Esophagus squamous epithelium (tissue), 5 donors: ENCODE data around the gene PIAS2. TPM values are rescaled to one million over a fixed set of nuclear protein-coding genes. Genes with fewer than 3 reads are reported as not detected.
"Not testable (repeated sequence)": the region's sequence is repeated elsewhere in the genome, so short reads cannot be mapped to it uniquely, and the experiment has no call there.

Experiments
- DNase-seq: peaks from one replicate; lab custom pipeline; 2025; lab: John Stamatoyannopoulos, UW
- H3K27ac ChIP-seq, 4 donors: fragments of 200-600 bp; sonication (generic); one replicate each; pipeline ENCODE4 v1.5.1; 2016 to 2019; ENCODE audit warnings: mild to moderate bottlenecking in 1 of 4
- H3K27me3 ChIP-seq, 4 donors: fragments of 200-600 bp; sonication (generic); 1 replicate in 3 of 4; 2 replicates in 1 of 4; pipeline versions ENCODE4 v1.5.1 to v1.6.0; 2017 to 2021; ENCODE audit warnings: antibody characterized with exemption in 1 of 4
- H3K36me3 ChIP-seq, 3 donors: fragments of 200-600 bp; sonication (generic); one replicate each; pipeline ENCODE4 v1.5.1; 2016 to 2019
- H3K4me1 ChIP-seq, 3 donors: fragments of 200-600 bp; sonication (generic); one replicate each; pipeline ENCODE4 v1.5.1; 2017 to 2019
- H3K4me3 ChIP-seq, 4 donors: fragments of 200-600 bp; sonication (generic); 1 replicate in 3 of 4; 2 replicates in 1 of 4; pipeline ENCODE4 v1.5.1; 2016 to 2019; ENCODE audit warnings: mild to moderate bottlenecking in 2 of 4, moderate library complexity in 1 of 4
- H3K9me3 ChIP-seq, 3 donors: fragments of 200-600 bp; sonication (generic); one replicate each; pipeline ENCODE4 v1.5.1; 2016 to 2019
- CTCF ChIP-seq, 6 experiments: fragments of 450-650 bp in 4 of 6; fragments of 200-600 bp in 2 of 6; sonication (generic) in 2 of 6; IDR thresholded peaks; one replicate each; pipeline ENCODE4 v1.5.1; 2016 to 2019; ENCODE audit warnings: antibody characterized with exemption in 6 of 6, mild to moderate bottlenecking in 4 of 6, moderate library complexity in 4 of 6
- POLR2A ChIP-seq, 4 donors: fragments of 450-650 bp; IDR thresholded peaks; one replicate each; pipeline ENCODE4 v1.6.1; 2017; ENCODE audit warnings: antibody characterized with exemption in 4 of 4, mild to moderate bottlenecking in 4 of 4, moderate library complexity in 3 of 4
- WGBS, 2 donors: methylation state at CpG; one replicate each; pipeline ENCODE4 v1.1.5; 2018; 5-methylcytosine and 5-hydroxymethylcytosine counted together
- intact Hi-C: fragments of 100-400 bp; cut with DNase I; formaldehyde crosslinking; loops from one replicate; pipeline ENCODE4 v1.15.0; 2022
- total RNA-seq, 4 donors: library from RNA; depleted of rRNA; stranded (reverse); fragments of >200 nt; gene quantifications; one replicate each; pipeline ENCODE4 v1.1.0, GENCODE V29; 2016
- donor health status: DM: yes; HTN: yes; CAD: no.

PIAS2 gene
- 10 to 100 TPM in 3 of 4 donors, 1 to 10 TPM in 1; 6.0 to 24.0 (median 12.0) TPM for total RNA-seq

GRCh38 chr18:46917108-46917802 is at the start of gene PIAS2, which contains the start of gene KATNAL2:
Gene PIAS2 (minus strand): TSS chr18:46917507. CDS start chr18:46917345, 162 bp downstream.
Gene KATNAL2 (plus strand): TSS chr18:46917602. CDS start chr18:46946873, 29,271 bp downstream.
- DNase-seq = no peak
- peak in 4 of 6 experiments; percentile 11 to 27 (median 20) for TF ChIP-seq CTCF (IDR thresholded peaks at IDR 0.05)
- peak in 3 of 4 donors; percentile 34 to 86 (median 82) for TF ChIP-seq POLR2A (IDR thresholded peaks at IDR 0.05)
- 0% methylated on average over 3 to 31 of the region's 107 CpGs for whole genome bisulfite sequencing, 2 donors
- Histone ChIP-seq H3K4me1 (peaks cover 0 to 35% (median 0%) of the 10 kb centered on the region in 3 donors), H3K4me3 (peak within 1 kb of the TSS; percentile 57 to 91 (median 81)), H3K27me3 (no peaks in the 10 kb centered on the region), H3K9me3 (no peaks in the 10 kb centered on the region), H3K27ac (peak within 1 kb of the TSS; percentile 81 to 92 (median 88)), H3K36me3 (no peaks in the 10 kb centered on the region)
- intact Hi-C loops = no loop called here

- H3K4me1 ChIP-seq, H3K4me3 ChIP-seq, H3K27ac ChIP-seq, H3K36me3 ChIP-seq, H3K27me3 ChIP-seq, H3K9me3 ChIP-seq, intact Hi-C loops, DNase-seq: not testable (repeated sequence)
- 100% methylated on average over 1 of the region's 10 CpGs; no CpG with 5 or more reads in 1 of the 2 donors for WGBS, 2 donors
Measured at GRCh38 chr18:46966266-46966665, 49.0 kb upstream of the PIAS2 start.

- H3K27ac ChIP-seq, intact Hi-C loops, H3K4me1 ChIP-seq, DNase-seq, H3K4me3 ChIP-seq, H3K9me3 ChIP-seq, H3K27me3 ChIP-seq, H3K36me3 ChIP-seq: not testable (repeated sequence)
- 88 to 92% methylated on average over 8 of the region's 31 CpGs for WGBS, 2 donors
Measured at GRCh38 chr18:46964579-46965293, 47.4 kb upstream of the PIAS2 start.

- H3K9me3 ChIP-seq, H3K27ac ChIP-seq, intact Hi-C loops, DNase-seq, H3K4me3 ChIP-seq, H3K27me3 ChIP-seq, H3K4me1 ChIP-seq, H3K36me3 ChIP-seq: not testable (repeated sequence)
- WGBS, 2 donors = no CpG with 5 or more reads among the region's 79 CpGs
Measured at GRCh38 chr18:46963656-46964578, 46.6 kb upstream of the PIAS2 start.

- H3K9me3 ChIP-seq = no peaks in the 10 kb centered on the region
- H3K27ac ChIP-seq = no peak overlapping the region
- no peaks in the 10 kb centered on the region for H3K27me3 ChIP-seq
- TF ChIP-seq CTCF (IDR thresholded peaks at IDR 0.05) (no peak), POLR2A (IDR thresholded peaks at IDR 0.05) (no peak)
- intact Hi-C loops = no loop called here
- DNase-seq = no peak
- no peak overlapping the region for H3K4me3 ChIP-seq
- no peaks in the 10 kb centered on the region for H3K36me3 ChIP-seq
- no peaks in the 10 kb centered on the region for H3K4me1 ChIP-seq
- WGBS, 2 donors = 77 to 87% methylated on average over 4 of the region's 4 CpGs
Measured at GRCh38 chr18:46958209-46958608, 40.9 kb upstream of the PIAS2 start.

- Histone ChIP-seq H3K27ac (no peak overlapping the region), H3K27me3 (no peaks in the 10 kb centered on the region), H3K36me3 (no peaks in the 10 kb centered on the region), H3K9me3 (no peaks in the 10 kb centered on the region), H3K4me3 (no peak overlapping the region), H3K4me1 (no peaks in the 10 kb centered on the region)
- TF ChIP-seq CTCF (IDR thresholded peaks at IDR 0.05) (no peak), POLR2A (IDR thresholded peaks at IDR 0.05) (no peak)
- intact Hi-C loops = no loop called here
- 80 to 82% methylated on average over 3 to 5 of the region's 5 CpGs for WGBS, 2 donors
- DNase-seq = no peak
Measured at GRCh38 chr18:46953195-46953594, 35.9 kb upstream of the PIAS2 start.
